ENCODE results near the gene HAVCR1.

- TF ChIP-seq, protein P1, sequence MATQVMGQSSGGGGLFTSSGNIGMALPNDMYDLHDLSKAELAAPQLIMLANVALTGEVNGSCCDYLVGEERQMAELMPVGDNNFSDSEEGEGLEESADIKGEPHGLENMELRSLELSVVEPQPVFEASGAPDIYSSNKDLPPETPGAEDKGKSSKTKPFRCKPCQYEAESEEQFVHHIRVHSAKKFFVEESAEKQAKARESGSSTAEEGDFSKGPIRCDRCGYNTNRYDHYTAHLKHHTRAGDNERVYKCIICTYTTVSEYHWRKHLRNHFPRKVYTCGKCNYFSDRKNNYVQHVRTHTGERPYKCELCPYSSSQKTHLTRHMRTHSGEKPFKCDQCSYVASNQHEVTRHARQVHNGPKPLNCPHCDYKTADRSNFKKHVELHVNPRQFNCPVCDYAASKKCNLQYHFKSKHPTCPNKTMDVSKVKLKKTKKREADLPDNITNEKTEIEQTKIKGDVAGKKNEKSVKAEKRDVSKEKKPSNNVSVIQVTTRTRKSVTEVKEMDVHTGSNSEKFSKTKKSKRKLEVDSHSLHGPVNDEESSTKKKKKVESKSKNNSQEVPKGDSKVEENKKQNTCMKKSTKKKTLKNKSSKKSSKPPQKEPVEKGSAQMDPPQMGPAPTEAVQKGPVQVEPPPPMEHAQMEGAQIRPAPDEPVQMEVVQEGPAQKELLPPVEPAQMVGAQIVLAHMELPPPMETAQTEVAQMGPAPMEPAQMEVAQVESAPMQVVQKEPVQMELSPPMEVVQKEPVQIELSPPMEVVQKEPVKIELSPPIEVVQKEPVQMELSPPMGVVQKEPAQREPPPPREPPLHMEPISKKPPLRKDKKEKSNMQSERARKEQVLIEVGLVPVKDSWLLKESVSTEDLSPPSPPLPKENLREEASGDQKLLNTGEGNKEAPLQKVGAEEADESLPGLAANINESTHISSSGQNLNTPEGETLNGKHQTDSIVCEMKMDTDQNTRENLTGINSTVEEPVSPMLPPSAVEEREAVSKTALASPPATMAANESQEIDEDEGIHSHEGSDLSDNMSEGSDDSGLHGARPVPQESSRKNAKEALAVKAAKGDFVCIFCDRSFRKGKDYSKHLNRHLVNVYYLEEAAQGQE (IDR thresholded peaks at IDR 0.05; ENCODE audit: unreplicated experiment), result no peak
- TF ChIP-seq EZH2 (IDR thresholded peaks at IDR 0.05; ENCODE audit: low read depth, unreplicated experiment) (no peak), CTCF (conservative IDR thresholded peaks at IDR 0.05; ENCODE audit: low read depth in 2 of 2) (no peak), ZNF331 (CRISPR knock-in tag; IDR thresholded peaks at IDR 0.05; ENCODE audit: low read depth) (no peak), CREB1 (CRISPR knock-in tag; IDR thresholded peaks at IDR 0.05; ENCODE audit: low read depth) (no peak), POLR2AphosphoS5 (IDR thresholded peaks at IDR 0.05; ENCODE audit: low read depth) (no peak), EZH2phosphoT487 (IDR thresholded peaks at IDR 0.05; ENCODE audit: unreplicated experiment) (no peak), JUNB (IDR thresholded peaks at IDR 0.05; ENCODE audit: unreplicated experiment) (no peak), ZNF114 (CRISPR knock-in tag; IDR thresholded peaks at IDR 0.05) (no peak), STAT1 (IDR thresholded peaks at IDR 0.05; ENCODE audit: unreplicated experiment) (no peak)
- TF ChIP-seq, protein P2, sequence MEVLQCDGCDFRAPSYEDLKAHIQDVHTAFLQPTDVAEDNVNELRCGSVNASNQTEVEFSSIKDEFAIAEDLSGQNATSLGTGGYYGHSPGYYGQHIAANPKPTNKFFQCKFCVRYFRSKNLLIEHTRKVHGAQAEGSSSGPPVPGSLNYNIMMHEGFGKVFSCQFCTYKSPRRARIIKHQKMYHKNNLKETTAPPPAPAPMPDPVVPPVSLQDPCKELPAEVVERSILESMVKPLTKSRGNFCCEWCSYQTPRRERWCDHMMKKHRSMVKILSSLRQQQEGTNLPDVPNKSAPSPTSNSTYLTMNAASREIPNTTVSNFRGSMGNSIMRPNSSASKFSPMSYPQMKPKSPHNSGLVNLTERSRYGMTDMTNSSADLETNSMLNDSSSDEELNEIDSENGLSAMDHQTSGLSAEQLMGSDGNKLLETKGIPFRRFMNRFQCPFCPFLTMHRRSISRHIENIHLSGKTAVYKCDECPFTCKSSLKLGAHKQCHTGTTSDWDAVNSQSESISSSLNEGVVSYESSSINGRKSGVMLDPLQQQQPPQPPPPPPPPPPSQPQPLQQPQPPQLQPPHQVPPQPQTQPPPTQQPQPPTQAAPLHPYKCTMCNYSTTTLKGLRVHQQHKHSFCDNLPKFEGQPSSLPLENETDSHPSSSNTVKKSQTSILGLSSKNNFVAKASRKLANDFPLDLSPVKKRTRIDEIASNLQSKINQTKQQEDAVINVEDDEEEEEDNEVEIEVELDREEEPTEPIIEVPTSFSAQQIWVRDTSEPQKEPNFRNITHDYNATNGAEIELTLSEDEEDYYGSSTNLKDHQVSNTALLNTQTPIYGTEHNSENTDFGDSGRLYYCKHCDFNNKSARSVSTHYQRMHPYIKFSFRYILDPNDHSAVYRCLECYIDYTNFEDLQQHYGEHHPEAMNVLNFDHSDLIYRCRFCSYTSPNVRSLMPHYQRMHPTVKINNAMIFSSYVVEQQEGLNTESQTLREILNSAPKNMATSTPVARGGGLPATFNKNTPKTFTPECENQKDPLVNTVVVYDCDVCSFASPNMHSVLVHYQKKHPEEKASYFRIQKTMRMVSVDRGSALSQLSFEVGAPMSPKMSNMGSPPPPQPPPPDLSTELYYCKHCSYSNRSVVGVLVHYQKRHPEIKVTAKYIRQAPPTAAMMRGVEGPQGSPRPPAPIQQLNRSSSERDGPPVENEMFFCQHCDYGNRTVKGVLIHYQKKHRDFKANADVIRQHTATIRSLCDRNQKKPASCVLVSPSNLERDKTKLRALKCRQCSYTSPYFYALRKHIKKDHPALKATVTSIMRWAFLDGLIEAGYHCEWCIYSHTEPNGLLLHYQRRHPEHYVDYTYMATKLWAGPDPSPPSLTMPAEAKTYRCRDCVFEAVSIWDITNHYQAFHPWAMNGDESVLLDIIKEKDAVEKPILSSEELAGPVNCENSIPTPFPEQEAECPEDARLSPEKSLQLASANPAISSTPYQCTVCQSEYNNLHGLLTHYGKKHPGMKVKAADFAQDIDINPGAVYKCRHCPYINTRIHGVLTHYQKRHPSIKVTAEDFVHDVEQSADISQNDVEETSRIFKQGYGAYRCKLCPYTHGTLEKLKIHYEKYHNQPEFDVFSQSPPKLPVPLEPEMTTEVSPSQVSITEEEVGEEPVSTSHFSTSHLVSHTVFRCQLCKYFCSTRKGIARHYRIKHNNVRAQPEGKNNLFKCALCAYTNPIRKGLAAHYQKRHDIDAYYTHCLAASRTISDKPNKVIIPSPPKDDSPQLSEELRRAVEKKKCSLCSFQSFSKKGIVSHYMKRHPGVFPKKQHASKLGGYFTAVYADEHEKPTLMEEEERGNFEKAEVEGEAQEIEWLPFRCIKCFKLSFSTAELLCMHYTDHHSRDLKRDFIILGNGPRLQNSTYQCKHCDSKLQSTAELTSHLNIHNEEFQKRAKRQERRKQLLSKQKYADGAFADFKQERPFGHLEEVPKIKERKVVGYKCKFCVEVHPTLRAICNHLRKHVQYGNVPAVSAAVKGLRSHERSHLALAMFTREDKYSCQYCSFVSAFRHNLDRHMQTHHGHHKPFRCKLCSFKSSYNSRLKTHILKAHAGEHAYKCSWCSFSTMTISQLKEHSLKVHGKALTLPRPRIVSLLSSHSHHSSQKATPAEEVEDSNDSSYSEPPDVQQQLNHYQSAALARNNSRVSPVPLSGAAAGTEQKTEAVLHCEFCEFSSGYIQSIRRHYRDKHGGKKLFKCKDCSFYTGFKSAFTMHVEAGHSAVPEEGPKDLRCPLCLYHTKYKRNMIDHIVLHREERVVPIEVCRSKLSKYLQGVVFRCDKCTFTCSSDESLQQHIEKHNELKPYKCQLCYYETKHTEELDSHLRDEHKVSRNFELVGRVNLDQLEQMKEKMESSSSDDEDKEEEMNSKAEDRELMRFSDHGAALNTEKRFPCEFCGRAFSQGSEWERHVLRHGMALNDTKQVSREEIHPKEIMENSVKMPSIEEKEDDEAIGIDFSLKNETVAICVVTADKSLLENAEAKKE (CRISPR knock-in tag; IDR thresholded peaks at IDR 0.05), result no peak
- TF ChIP-seq, protein P3, sequence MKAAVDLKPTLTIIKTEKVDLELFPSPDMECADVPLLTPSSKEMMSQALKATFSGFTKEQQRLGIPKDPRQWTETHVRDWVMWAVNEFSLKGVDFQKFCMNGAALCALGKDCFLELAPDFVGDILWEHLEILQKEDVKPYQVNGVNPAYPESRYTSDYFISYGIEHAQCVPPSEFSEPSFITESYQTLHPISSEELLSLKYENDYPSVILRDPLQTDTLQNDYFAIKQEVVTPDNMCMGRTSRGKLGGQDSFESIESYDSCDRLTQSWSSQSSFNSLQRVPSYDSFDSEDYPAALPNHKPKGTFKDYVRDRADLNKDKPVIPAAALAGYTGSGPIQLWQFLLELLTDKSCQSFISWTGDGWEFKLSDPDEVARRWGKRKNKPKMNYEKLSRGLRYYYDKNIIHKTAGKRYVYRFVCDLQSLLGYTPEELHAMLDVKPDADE (IDR thresholded peaks at IDR 0.05), result no peak
Observed at GRCh38 chr5:157085930-157086329, 27.0 kb upstream of the HAVCR1 start.
